HG02870 (cell line): Measurements from ENCODE around the gene RALB.

Experiments used
- ATAC-seq: cut with Tn5 transposase; IDR thresholded peaks from one replicate; pipeline ENCODE4 v1.9.1; 2021; ENCODE audit warnings: mild to moderate bottlenecking, moderate library complexity; ENCODE audit not compliant: unreplicated experiment

RALB gene

GRCh38 chr2:120261387-120262006, 8.8 kb downstream of the RALB start:
- peak; percentile 86 for ATAC-seq

GRCh38 chr2:120262150-120262549, 9.5 kb downstream of the RALB start:
- no peak for ATAC-seq

GRCh38 chr2:120262761-120263428, 10.2 kb downstream of the RALB start:
- no peak for ATAC-seq

GRCh38 chr2:120265006-120265405, 12.4 kb downstream of the RALB start:
- peak; percentile 31 for ATAC-seq

GRCh38 chr2:120267348-120267747, 14.7 kb downstream of the RALB start:
- ATAC-seq: peak; percentile 55

- no peak for ATAC-seq
Measured at GRCh38 chr2:120269076-120269744, 16.6 kb downstream of the RALB start.

GRCh38 chr2:120269816-120270215, 17.2 kb downstream of the RALB start:
- ATAC-seq: no peak

GRCh38 chr2:120271711-120272379, 19.2 kb downstream of the RALB start:
- ATAC-seq: no peak

GRCh38 chr2:120272763-120273481, 20.3 kb downstream of the RALB start:
- ATAC-seq: no peak

- ATAC-seq: no peak
Measured at GRCh38 chr2:120275617-120276400, 23.2 kb downstream of the RALB start.

GRCh38 chr2:120277505-120278205, 25.0 kb downstream of the RALB start:
- no peak for ATAC-seq

GRCh38 chr2:120278901-120279300, 26.2 kb downstream of the RALB start:
- ATAC-seq: no peak

- ATAC-seq: no peak
Measured at GRCh38 chr2:120279708-120280107, 27.1 kb downstream of the RALB start.

- ATAC-seq: no peak
Measured at GRCh38 chr2:120283649-120284048, 31.0 kb downstream of the RALB start.

GRCh38 chr2:120285056-120285455, 32.4 kb downstream of the RALB start:
- no peak for ATAC-seq

GRCh38 chr2:120287183-120288015, 34.7 kb downstream of the RALB start:
- peak; percentile 97 for ATAC-seq

GRCh38 chr2:120288016-120288373, 35.3 kb downstream of the RALB start:
- ATAC-seq: no peak

GRCh38 chr2:120289221-120289906, 36.7 kb downstream of the RALB start:
- ATAC-seq: no peak
